SK-N-SH (cell line): ENCODE results near the gene NACC1.

Experiments used
- EZH2phosphoT487 ChIP-seq: fragments of 200-600 bp; sonication (generic); IDR thresholded peaks from 2 replicates; pipeline ENCODE4 v1.6.1; 2017; ENCODE audit warnings: low read depth, mixed run types, mild to moderate bottlenecking, antibody characterized with exemption, moderate library complexity, borderline replicate concordance
- POLR2AphosphoS5 ChIP-seq: IDR thresholded peaks from 2 replicates; pipeline ENCODE4 v1.6.1; 2012; ENCODE audit warnings: low read depth, low read length
- RAD21 ChIP-seq: IDR thresholded peaks from 2 replicates; pipeline ENCODE4 v1.6.1; 2012; ENCODE audit warnings: mild to moderate bottlenecking, low read length
- TF ChIP-seq, protein P1 (sequence below): fragments of 200-600 bp; sonication (generic); IDR thresholded peaks from 2 replicates; pipeline ENCODE4 v1.6.1; 2017; ENCODE audit warnings: antibody characterized with exemption, mild to moderate bottlenecking, moderate library complexity

DNA sequence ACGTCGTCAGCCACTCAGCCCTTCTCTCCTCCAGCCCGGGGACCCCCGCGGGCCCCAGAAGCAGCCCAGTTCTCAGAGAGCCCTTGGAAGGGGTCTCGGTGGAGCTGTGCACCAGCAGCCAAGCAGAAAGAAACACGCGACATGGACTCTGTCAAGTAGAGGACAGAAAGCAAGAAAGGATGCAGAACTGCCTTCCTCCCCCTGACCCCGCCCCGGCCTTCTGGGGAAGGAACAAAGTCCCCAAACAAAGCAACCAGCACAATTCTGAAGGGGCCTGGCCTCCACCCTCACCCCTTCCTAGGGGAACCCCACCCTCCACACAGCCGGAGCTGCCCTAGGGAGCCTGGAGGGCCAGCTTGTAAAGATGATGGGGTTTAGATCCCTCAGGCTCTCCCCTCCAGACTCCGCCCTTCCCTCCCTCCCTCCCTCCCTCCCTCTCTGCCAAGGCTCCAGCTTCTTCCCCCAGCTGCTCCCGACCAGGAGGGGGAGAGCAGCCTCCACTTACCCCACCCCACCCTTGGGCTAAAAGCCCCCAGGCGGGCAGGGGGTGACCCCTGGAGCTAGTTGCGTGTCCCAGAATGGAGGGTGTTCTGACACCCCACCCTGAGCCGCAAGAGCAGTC lies 23.2 kb upstream of the NACC1 start:
- TF ChIP-seq, protein P1, sequence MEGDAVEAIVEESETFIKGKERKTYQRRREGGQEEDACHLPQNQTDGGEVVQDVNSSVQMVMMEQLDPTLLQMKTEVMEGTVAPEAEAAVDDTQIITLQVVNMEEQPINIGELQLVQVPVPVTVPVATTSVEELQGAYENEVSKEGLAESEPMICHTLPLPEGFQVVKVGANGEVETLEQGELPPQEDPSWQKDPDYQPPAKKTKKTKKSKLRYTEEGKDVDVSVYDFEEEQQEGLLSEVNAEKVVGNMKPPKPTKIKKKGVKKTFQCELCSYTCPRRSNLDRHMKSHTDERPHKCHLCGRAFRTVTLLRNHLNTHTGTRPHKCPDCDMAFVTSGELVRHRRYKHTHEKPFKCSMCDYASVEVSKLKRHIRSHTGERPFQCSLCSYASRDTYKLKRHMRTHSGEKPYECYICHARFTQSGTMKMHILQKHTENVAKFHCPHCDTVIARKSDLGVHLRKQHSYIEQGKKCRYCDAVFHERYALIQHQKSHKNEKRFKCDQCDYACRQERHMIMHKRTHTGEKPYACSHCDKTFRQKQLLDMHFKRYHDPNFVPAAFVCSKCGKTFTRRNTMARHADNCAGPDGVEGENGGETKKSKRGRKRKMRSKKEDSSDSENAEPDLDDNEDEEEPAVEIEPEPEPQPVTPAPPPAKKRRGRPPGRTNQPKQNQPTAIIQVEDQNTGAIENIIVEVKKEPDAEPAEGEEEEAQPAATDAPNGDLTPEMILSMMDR: no peak
- TF ChIP-seq EZH2phosphoT487: no peak
- no peak for TF ChIP-seq POLR2AphosphoS5
- no peak for TF ChIP-seq RAD21
